HG02759 (cell line): ENCODE measurements around the gene DRAM1.
"Not testable (repeated sequence)": the region's sequence is repeated elsewhere in the genome, so short reads cannot be mapped to it uniquely, and the experiment has no call there.

Experiments used
- ATAC-seq: cut with Tn5 transposase; IDR thresholded peaks from one replicate; pipeline ENCODE4 v1.9.1; 2021; ENCODE audit warnings: mild to moderate bottlenecking, moderate library complexity; ENCODE audit not compliant: unreplicated experiment

The DRAM1 gene

DNA sequence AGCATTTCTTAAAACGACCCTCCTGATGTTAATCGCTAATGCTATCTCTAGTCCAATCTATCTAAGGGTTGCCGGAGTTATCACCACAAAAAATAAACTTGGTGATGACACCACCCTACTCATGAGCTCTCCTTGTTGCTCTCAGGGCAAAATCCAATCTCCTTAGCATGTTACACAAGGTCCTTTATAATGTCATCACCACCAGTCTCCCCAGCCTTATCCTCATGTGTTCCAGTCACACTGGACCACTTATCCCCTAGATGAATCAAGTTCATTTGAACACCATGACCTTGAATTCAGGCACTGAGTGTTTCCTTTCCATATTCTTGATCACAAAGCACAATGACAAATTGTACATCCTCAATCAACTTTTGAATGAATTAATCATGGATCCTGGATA is 19.0 kb upstream of the DRAM1 start:
- no peak for ATAC-seq

DNA sequence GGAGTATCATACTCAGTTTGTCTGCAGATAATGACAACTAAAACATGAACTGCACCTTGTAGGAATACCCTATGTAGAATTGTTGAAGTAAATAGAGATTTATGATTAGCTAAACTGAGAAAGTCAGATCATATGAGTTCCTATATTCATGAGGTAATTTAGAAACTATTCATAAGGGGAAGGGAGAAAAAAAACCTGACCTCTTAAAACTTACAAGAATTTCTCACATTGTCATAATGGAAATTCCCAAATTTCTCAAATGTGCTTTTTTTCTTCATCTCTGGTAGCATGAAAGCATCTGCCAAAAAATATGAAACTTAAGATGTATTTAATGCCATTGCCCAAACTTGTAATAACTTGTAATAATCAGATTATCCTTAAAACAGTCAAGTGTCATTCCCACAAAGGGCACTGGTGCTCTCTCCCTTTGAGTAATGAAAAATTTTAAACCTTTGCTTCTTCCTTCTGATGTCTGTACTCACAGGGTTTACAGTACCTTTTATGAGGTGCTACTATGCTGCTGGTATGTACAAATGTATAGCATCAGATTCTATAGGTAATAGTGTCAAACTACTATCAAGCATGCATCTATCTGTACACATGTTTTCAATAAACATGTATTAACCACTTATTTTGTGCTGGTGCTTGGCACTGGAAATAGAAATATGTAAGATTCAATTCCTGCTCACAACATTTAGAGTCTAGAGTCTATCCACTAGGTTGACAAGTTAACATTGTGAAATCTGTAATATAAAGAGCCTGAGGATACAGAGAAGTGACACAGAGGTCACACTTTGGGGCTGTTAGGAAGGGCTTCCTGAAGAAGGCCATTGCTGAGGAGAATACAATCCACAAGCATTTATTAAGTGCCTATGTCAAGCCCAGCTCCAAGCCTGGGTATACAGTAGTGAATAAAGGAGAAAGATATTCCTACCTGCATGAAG is 17.4 kb upstream of the DRAM1 start:
- peak; percentile 35 for ATAC-seq

DNA sequence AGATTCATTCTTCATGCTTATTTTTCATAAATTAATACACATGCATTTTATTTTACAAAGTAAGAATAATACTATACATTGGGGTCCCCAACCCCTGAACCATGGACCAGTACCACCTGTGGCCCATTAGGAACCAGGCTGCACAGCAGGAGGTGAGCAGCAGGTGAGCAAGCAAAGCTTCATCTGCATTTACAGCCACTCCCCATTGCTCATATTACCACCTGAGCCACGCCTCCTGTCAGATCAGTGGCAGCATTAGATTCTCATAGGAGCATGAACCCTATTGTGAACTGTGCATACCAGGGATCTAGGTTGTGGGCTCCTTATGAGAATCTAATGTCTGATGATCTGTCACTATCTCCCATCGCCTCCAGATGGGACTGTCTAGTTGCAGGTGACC is 15.7 kb upstream of the DRAM1 start:
- not testable (repeated sequence) for ATAC-seq

DNA sequence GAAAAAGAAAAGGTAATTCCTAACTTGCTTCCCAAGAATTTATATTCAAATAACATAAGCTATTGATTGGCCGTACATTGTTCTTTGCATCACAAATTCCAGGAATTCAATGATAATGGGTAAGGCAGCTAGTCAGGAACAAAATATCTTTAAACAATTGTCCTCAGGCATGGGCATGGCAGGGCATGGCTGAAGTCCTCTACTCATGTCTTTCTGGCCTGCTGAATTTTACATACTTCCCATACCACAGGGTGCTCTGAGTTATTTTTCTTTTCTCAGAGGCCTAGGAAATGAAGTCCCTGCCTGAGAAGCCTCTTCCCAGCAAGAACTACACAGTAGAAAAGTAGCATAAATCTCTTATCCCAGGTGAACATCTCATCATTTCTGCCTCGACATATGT is 15.1 kb upstream of the DRAM1 start:
- no peak for ATAC-seq

DNA sequence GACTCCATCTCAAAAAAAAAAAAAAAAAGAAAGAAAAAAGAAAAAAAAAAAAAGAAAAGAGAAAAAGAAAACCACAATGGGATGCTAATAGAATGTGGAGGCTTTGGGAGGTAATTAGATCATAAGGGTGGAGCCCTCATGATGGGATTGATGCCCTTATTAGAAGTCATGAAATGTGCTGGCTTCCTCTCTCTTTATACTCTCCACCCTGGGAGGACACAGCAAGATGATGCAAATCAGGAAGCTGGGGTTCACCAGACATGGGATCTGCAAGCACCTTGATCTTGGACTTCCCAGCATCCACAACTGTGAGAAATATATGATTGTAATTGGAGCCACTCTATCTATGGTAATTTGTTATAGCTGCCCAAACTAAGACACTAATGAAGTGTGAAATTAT is 13.4 kb upstream of the DRAM1 start:
- no peak for ATAC-seq

DNA sequence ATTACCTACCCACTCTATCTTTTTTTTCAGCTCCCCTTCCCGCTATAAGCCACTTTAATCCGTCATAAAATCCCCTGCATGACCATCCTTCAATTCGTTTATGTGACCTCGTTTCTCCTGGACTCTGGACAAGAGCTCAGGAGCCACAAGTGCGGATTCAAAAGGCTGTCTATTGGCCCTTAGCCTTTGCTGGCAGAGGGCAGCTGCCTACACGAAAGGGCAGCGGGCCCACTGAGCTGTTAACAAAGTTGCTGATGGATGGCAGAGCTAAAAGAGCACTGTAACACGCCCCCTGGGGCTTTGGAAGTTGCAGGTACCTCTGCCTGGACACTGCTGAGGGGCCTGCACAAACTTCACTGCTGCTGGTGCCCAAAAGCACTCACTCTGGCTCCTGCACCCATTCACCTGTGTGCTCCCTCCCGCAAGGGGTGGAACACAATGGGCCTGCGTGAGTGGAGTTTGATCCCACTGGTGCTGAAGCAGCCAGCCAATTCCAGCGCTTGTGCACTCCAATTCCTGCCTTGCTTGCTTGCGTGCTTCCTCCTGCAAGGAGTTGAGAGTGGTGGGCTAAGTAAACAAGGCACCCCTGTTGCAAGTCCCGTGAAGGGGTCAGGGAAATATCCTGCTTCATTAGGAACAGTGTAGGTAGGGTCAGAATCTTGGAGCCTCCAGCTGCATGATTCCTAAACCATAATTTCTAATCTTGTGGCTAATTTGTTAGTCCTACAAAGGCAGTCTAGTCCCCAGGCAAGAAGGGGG is 10.6 kb upstream of the DRAM1 start:
- ATAC-seq = no peak

DNA sequence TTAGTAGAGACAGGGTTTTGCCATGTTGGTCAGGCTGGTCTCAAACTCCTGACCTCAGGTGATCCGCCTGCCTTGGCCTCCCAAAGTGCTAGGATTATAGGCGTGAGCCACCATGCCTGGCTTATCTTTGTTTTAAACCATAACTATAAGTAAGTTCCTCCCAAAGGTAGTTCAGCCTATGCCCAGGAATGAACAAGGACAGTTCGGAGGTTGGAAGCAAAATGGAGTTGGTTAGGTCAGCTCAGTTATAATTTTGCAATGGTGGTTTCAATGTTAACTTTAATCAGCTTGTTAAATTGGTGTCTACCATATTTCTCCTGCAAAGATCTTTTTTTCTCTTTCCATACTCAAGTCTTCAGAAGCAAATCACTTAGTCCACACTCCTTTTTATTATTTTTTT is 9.8 kb upstream of the DRAM1 start:
- not testable (repeated sequence) for ATAC-seq

DNA sequence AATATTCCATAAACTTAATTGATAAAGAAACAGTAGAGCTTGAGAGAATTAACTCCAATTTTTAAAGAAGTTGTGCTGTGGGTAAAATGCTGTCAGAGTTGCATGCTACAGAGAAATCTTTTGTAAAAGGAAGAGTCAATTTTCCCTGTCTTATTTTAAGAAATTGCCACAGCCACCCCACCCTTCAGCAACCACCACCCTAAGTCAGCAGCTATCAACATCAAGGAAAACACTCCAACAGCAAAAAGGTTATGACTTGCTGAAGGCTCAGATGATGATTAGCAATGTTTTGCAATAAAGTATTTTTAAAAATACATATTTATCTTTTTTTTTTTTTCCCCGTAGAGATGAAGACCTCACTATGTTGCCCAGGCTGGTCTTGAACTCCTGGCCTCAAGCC is 6.5 kb upstream of the DRAM1 start:
- ATAC-seq = no peak

DNA sequence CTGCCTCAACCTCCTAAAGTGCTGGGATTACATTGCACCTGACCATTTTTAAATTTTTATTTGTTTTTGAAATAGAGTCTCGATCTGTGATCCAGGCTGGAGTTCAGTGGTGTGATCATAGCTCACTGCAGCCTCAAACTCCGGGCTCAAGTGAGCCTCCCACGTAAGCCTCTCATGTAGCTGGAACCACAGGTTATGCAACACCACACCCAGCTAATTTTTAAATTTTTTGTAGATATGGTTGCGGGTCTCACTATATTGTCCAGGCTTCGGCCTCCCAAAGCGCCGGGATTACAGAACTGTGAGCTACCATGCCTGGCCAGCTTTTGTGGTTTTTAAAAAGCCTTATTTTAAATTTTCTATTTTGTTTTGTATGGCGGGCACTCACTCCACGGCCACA is 2.2 kb upstream of the DRAM1 start:
- no peak for ATAC-seq

DNA sequence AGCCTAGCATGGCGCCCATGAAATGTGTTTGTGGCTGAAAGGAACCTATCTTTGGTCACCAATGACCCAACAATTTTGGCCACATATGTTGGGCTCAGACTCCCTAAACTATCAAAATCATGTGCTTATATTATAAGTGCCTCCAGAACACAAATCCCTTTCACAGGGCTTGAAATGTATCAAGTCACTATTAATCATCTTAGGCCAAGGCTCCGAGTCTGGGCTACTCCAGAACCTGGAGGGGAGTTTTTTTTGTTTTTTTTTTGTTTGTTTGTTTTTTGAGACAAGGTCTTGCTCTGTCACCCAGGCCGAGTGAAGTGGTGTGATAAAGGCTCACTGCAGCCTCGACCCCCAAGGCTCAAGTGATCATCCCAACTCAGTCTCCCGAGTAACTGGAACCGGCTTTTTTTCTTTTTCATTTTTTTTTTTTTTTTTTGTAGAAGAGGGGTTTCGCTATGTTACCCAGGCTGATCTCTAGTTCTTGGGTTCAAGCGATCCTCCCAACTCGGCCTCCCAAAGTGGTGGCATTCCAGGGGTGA is 989 bp upstream of the DRAM1 start:
- ATAC-seq = no peak

DNA sequence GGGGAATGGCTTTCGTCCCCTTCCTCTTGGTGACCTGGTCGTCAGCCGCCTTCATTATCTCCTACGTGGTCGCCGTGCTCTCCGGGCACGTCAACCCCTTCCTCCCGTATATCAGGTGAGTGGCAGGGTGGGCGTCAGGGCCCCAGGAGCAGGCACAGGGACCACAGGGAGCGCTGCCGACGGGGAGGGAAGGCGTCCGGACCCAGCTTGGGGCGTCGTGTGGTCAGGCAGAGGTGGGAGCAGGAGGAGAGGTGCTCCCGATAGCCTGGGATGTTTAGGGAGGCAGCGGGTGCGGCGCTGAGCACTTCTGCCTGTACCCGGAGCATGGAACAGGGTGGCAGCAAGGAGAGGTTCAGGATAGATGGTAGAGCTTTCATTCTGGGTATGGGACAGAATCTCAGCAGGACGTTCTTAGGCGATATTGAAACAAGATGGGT is 444 bp downstream of the DRAM1 start:
- ATAC-seq = peak; percentile 28

DNA sequence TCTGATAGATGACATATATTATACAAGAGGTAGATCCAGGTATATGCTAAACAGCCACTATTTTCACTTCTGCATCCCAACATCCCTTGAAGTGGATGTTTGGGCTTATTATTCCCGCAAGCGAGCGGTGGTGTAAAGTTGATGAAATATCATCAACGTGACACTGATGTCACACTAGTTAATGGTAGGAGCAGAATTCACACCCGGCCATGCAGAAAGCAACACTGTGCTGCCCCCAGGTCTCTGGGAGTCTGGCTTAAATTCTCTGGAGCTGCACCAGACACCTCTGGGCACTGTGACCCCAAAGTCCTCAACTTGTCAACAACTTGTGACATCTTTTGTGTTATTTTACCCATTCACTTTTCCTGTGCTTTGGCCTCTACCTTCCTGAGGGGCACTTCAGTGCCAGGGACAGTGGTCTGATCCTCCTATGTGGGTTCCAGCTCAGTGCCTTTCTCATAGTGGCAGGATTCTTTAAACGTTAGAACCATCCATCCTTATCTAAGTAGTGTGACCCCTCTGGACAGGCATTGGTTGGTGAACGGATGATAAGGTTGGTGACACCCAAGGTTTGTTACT is 952 bp downstream of the DRAM1 start:
- no peak for ATAC-seq

DNA sequence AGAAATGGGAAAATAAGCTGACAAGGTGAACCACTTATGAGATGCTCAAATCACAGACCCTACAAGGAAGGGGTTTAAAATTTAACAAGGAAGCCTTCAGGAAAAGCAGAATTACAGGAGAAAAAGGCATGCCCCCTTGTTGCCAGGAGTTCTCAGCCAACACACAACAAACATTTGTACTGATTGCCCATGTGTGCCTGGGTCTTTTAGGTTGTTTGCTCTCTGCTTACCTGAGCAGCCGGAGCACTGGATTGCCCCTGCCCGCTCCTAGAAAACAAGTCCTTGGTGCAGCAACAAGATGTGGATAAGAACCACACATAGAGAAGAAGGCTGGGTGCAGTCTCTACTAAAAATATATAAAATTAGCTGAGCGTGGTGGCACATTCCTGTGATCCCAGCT is 3.4 kb downstream of the DRAM1 start:
- ATAC-seq = no peak

DNA sequence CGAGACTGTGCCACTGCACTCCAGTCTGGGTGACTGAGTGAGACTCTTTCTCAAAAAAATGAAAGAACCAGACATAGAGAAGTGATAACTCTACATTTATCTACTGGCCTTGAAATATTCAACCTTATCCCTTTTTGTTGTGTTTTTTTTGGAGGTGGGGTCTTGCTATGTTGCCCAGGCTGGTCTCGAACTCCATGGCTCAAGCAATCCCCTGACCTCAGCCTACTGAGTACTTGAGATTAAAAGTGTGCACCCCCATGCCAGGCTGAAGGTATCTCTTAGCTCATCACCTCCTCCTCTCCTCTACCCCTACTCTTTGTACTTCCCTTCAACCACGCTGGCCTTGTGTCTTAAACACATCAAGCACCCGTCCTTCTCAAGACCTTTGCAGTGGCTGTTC is 3.8 kb downstream of the DRAM1 start:
- no peak for ATAC-seq

DNA sequence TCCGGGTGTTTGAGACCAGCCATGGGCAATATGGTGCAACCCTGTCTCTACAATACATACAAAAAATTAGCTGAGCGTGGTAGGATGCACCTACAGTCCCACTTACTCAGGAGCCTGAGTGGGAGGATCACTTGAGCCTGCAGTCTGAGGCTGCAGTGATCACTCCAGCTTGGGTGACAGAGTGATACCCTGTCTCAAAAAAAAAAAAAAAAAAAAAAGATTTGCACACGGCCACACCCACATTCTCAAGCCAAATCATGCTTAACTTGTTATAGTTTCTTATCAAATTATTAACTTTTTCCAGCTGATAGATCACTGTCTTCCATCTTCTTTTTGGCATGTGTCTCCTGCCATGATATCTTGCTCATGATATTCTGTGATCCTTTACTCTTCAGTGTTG is 6.8 kb downstream of the DRAM1 start:
- ATAC-seq = no peak

DNA sequence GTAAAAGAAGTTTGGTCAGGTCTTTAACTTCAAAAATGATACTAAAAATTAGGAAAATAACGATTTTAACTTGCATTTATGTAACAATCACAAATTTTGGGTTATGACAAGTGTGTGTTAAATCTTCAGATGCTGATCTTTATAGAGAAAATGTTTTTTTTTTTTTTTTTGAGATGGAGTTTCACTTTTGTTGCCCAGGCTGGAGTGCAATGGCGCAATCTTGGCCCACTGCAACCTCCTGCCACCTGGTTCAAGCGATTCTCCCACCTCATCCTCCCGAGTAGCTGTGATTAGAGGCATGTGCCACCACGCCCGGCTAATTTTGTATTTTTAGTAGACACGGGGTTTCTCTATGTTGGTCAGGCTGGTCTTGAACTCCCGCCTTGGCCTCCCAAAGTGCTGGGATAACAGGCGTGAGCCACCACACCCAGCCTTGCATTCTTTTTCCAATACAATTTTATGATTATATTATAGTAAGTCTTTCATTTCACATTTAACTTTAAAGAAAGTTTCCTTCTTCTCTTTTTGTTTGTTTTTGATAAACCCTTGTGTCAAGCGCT is 7.5 kb downstream of the DRAM1 start:
- not testable (repeated sequence) for ATAC-seq

DNA sequence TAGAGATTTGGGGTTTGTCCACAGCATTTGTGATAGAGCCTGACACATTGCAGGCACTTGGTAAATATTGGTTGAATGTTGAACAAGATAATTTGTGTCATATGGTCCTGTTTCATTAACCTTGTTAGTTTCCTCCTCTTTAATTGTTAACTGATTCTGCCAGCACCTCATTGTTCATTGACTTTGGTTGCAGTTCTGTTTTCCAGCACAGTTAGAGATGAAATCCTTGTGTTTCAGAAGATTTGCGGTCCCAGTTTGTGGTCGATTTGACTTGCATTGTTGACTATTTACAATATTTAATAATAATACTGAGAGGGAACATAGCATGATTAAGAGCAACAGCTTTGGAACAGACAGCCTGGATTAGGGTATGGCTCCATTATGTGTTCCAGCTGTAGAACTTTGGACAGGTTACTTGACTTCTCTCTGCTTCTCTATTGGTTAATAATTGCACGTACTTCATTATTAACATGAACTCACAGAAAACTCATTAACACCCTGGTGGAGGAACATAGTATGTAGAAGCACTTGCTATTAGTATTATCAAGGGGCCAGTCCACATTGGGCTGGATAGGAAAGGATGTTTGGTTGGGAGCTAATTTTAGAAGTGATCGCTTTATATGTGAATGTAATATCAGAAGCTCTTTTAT is 8.7 kb downstream of the DRAM1 start:
- peak; percentile 62 for ATAC-seq

DNA sequence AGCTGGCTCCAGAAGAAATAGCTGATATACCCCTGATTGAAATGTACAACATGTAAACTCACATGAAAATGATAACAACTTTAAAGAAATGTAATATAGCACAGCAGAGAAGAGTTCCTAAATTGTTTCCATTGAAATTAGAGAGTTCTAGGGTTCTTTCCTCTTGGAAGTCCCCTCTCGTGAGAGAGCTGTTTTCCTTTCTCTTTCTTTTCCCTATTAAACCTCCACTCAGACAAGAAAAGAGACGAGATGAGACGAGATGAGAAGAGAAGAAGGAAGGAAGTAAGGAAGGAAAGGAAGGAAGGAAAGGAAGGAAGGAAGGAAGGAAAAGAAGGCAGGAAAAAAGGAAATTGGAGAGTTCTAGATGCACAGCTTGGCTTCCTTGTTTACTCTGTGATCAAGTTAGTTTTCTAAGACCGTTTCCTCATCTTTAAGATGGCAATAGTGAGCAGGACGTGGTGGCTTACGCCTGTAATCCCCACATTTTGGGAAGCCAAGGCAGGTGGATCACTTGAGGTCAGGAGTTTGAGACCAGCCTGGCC is 11.9 kb downstream of the DRAM1 start:
- ATAC-seq = no peak

DNA sequence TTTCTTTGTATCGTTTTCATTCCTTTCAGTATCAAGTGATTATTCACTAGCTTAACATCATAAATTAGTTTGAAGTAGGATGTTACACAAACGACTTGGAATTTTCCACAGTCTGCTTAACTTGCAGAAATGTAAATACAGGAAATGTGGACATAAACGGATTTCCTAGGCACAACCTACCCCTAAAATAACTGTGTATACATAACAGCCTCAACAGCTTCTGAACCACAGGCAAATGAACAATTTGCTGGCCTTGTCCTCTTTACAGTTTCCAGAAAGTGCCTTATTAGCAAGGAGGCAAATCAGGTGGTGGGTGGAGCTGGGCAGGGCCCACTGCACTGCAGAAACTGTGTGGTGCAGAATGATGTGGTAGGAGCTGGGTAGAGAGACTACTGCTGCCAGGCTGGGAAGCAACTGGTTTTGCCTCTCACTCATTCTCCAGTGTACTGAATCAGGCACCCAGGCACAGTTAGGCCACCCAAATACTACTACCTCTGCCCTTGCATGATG is 14.1 kb downstream of the DRAM1 start:
- peak; percentile 95 for ATAC-seq

DNA sequence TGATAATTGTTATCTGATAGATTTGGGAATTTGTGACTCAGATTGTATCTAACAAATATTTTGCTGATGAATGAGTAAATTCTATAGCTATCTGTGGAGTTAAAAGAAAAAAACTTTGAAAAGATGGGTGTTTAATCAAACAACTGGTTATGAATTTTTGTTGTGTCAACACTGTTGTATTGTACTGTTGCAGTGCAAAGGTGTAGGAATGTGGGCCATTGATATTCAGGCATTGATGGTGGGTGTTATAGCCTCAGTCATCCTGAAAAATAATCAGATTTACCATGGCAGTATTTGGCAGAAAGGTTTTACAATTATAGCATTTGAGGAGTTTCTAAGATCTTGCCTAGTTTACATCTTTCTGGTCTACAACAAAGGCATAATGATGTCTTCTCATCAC is 15.4 kb downstream of the DRAM1 start:
- no peak for ATAC-seq
